Activated effector memory CD4-positive, alpha-beta T cell treated with anti-CD3 and anti-CD28 coated beads, Interleukin-2, amount 50 U/mL, for 16 hours (primary cell): ENCODE data around the gene GOLGA8A.
"Not testable (repeated sequence)": the region's sequence is repeated elsewhere in the genome, so short reads cannot be mapped to it uniquely, and the experiment has no call there.

Experiments used
- DNase-seq: peaks from one replicate; pipeline ENCODE4 v3.0.0-alpha.2; 2020

GOLGA8A gene

GRCh38 chr15:34437687-34438086, at the start of gene GOLGA8A:
Gene GOLGA8A (minus strand): TSS chr15:34437808. CDS start chr15:34389691, 48,117 bp downstream.
- peak; percentile 94 for DNase-seq

GRCh38 chr15:34483644-34484043, 46.0 kb upstream of the GOLGA8A start:
- no peak for DNase-seq

GRCh38 chr15:34481370-34481769, 43.8 kb upstream of the GOLGA8A start:
- no peak for DNase-seq

- no peak for DNase-seq
Observed at GRCh38 chr15:34473840-34474239, 36.2 kb upstream of the GOLGA8A start.

GRCh38 chr15:34472947-34473346, 35.3 kb upstream of the GOLGA8A start:
- DNase-seq, result no peak

GRCh38 chr15:34470892-34471291, 33.3 kb upstream of the GOLGA8A start:
- no peak for DNase-seq

- no peak for DNase-seq
Observed at GRCh38 chr15:34470091-34470490, 32.5 kb upstream of the GOLGA8A start.

- DNase-seq, result no peak
Observed at GRCh38 chr15:34461730-34462129, 24.1 kb upstream of the GOLGA8A start.

GRCh38 chr15:34460451-34460850, 22.8 kb upstream of the GOLGA8A start:
- no peak for DNase-seq

GRCh38 chr15:34456658-34457057, 19.1 kb upstream of the GOLGA8A start:
- DNase-seq, result no peak

- no peak for DNase-seq
Observed at GRCh38 chr15:34442891-34443290, 5.3 kb upstream of the GOLGA8A start.

- DNase-seq, result no peak
Observed at GRCh38 chr15:34439878-34440277, 2.3 kb upstream of the GOLGA8A start.

GRCh38 chr15:34436956-34437442, 609 bp downstream of the GOLGA8A start:
- DNase-seq, result peak; percentile 84

GRCh38 chr15:34436126-34436955, 1.3 kb downstream of the GOLGA8A start:
- DNase-seq, result peak; percentile 68

GRCh38 chr15:34435658-34436057, 1.9 kb downstream of the GOLGA8A start:
- no peak for DNase-seq

GRCh38 chr15:34434627-34435305, 2.8 kb downstream of the GOLGA8A start:
- no peak for DNase-seq

- DNase-seq, result not testable (repeated sequence)
Observed at GRCh38 chr15:34433956-34434626, 3.5 kb downstream of the GOLGA8A start.

- not testable (repeated sequence) for DNase-seq
Observed at GRCh38 chr15:34430642-34431041, 7.0 kb downstream of the GOLGA8A start.

- not testable (repeated sequence) for DNase-seq
Observed at GRCh38 chr15:34423425-34424090, 14.1 kb downstream of the GOLGA8A start.

GRCh38 chr15:34420953-34421352, 16.7 kb downstream of the GOLGA8A start:
- DNase-seq, result not testable (repeated sequence)

- not testable (repeated sequence) for DNase-seq
Observed at GRCh38 chr15:34418435-34418834, 19.2 kb downstream of the GOLGA8A start.

- DNase-seq, result not testable (repeated sequence)
Observed at GRCh38 chr15:34409511-34409910, 28.1 kb downstream of the GOLGA8A start.

- DNase-seq, result not testable (repeated sequence)
Observed at GRCh38 chr15:34408973-34409372, 28.6 kb downstream of the GOLGA8A start.
